AG09309 (cell line): ENCODE results near the gene RASL11B.
A peak's percentile ranks its signal among the peaks of the same experiment; 100 is the strongest.

Source experiments
- DNase-seq: peaks from one replicate; pipeline ENCODE4 v3.0.0-alpha.2; 2010; ENCODE audit warnings: low read depth
- H3K4me3 ChIP-seq: 2 replicates; pipeline ENCODE4 v1.5.1; 2011; ENCODE audit warnings: mild to moderate bottlenecking, low read depth, low read length, moderate library complexity; ENCODE audit not compliant: control insufficient read depth
- TF ChIP-seq, protein P1 (sequence below): IDR thresholded peaks from 2 replicates; pipeline ENCODE4 v1.5.1; 2011; ENCODE audit warnings: mild to moderate bottlenecking, low read depth, low read length, inconsistent platforms; ENCODE audit not compliant: insufficient read depth, control insufficient read depth; ENCODE audit errors: missing control alignments

Gene RASL11B, protein sequence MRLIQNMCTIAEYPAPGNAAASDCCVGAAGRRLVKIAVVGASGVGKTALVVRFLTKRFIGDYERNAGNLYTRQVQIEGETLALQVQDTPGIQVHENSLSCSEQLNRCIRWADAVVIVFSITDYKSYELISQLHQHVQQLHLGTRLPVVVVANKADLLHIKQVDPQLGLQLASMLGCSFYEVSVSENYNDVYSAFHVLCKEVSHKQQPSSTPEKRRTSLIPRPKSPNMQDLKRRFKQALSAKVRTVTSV

GRCh38 chr4:52861879-52862616 lies at the start of gene RASL11B:
Gene RASL11B (plus strand): TSS chr4:52862317. CDS start chr4:52862508, 191 bp downstream.
- H3K4me3 ChIP-seq = peak within 1 kb of the TSS; percentile 52
- no peak for DNase-seq
- TF ChIP-seq, protein P1, sequence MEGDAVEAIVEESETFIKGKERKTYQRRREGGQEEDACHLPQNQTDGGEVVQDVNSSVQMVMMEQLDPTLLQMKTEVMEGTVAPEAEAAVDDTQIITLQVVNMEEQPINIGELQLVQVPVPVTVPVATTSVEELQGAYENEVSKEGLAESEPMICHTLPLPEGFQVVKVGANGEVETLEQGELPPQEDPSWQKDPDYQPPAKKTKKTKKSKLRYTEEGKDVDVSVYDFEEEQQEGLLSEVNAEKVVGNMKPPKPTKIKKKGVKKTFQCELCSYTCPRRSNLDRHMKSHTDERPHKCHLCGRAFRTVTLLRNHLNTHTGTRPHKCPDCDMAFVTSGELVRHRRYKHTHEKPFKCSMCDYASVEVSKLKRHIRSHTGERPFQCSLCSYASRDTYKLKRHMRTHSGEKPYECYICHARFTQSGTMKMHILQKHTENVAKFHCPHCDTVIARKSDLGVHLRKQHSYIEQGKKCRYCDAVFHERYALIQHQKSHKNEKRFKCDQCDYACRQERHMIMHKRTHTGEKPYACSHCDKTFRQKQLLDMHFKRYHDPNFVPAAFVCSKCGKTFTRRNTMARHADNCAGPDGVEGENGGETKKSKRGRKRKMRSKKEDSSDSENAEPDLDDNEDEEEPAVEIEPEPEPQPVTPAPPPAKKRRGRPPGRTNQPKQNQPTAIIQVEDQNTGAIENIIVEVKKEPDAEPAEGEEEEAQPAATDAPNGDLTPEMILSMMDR = no peak

DNA sequence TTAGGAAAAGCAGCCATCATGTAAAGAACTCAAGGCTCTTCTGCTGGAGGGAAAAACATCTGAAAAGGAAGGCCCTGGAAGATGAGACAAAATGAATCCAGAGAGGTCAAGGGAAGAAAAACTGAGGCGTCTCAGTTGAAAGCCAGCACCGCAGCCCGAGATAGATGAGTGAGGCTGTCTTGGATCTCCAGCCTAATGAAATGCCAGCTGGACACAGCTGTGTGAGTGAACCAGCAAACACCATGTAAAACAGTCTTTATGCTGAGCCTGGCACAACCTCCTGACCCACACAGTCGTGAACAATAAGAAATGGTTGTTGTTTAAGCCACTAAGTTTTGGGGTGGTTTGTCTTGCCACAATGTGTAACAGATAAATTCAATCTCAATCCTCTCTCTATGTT lies 48.6 kb upstream of the RASL11B start:
- no peak overlapping the region for H3K4me3 ChIP-seq
- TF ChIP-seq, protein P1 = no peak
- DNase-seq = no peak

GRCh38 chr4:52822583-52822971 lies 39.5 kb upstream of the RASL11B start:
- TF ChIP-seq, protein P1 = no peak
- DNase-seq = peak; percentile 60
- no peak overlapping the region for H3K4me3 ChIP-seq

- DNase-seq = peak; percentile 54
- TF ChIP-seq, protein P1 = no peak
- H3K4me3 ChIP-seq = no peak overlapping the region
Measured at GRCh38 chr4:52822972-52823701, 39.0 kb upstream of the RASL11B start.

GRCh38 chr4:52823702-52824092 lies 38.4 kb upstream of the RASL11B start:
- TF ChIP-seq, protein P1 = no peak
- no peak overlapping the region for H3K4me3 ChIP-seq
- no peak for DNase-seq

GRCh38 chr4:52824270-52824602 lies 37.9 kb upstream of the RASL11B start:
- TF ChIP-seq, protein P1 = no peak
- H3K4me3 ChIP-seq = no peak overlapping the region
- DNase-seq = no peak
